GM12878 (cell line): ENCODE results near the gene CHRNA3. TPM values are rescaled to one million over a fixed set of nuclear protein-coding genes. Genes with fewer than 3 reads are reported as not detected.

ENCODE experiments used
- ATAC-seq: fragments of 200-7000 bp; cut with Tn5 transposase; 3 replicates; pipeline ENCODE4 v1.9.1; 2020; ENCODE audit warnings: mild to moderate bottlenecking, moderate library complexity
- BruUV-seq: library from RNA; stranded (reverse); fragments of 400-500 nt; replicated peaks from 2 replicates; lab custom pipeline; 2021; lab: Mats Ljungman, UMichigan
- CTCF ChIA-PET: fragments of 300-600 bp; sonication (Branson Sonifier 250); formaldehyde crosslinking; extraction: SDS; loops from one replicate; lab custom pipeline; 2021; ENCODE audit warnings: inconsistent platforms; lab: Yijun Ruan, JAX
- POLR2A ChIA-PET: fragments of 350-600 bp; formaldehyde crosslinking; extraction: SDS; loops from one replicate; lab custom pipeline; 2021; ENCODE audit warnings: inconsistent platforms; lab: Charles Lee
- RAD21 ChIA-PET: fragments of 300-600 bp; sonication (Branson Sonifier 250); formaldehyde crosslinking; loops from one replicate; lab custom pipeline; 2023; ENCODE audit warnings: antibody characterized with exemption; ENCODE audit not compliant: unreplicated experiment; lab: Charles Lee
- SMC1A ChIA-PET: fragments of 300-600 bp; sonication (Branson Sonifier 250); formaldehyde crosslinking; loops from one replicate; lab custom pipeline; 2023; ENCODE audit not compliant: unreplicated experiment, uncharacterized antibody; lab: Charles Lee
- DNase-seq: peaks from one replicate; pipeline ENCODE4 v3.0.0-alpha.2; 2011; ENCODE audit warnings: low read depth, low spot score
- FAIRE-seq: peaks from 3 replicates; lab custom pipeline; 2011; peaks lifted over from hg19 to GRCh38; lab: Jason Lieb, UNC
- H2AFZ ChIP-seq: 2 replicates; pipeline ENCODE4 v1.6.0; 2011; ENCODE audit warnings: low read depth, low read length, control low read depth; ENCODE audit not compliant: control insufficient read depth
- H3K27ac ChIP-seq: 2 replicates; pipeline ENCODE4 v1.5.1; 2011; ENCODE audit warnings: control low read depth; ENCODE audit not compliant: control insufficient read depth, insufficient read depth
- H3K27me3 ChIP-seq, 2 experiments: replicated peaks in 1 of 2; 2 replicates each; pipeline versions ENCODE4 v1.6.0 to v1.6.1; 2011; ENCODE audit warnings: low read length in 1 of 2; ENCODE audit not compliant: control insufficient read depth in 2 of 2, insufficient read depth in 2 of 2
- H3K36me3 ChIP-seq, 2 experiments: 2 replicates each; pipeline ENCODE4 v1.5.1; 2011; ENCODE audit warnings: low read length in 1 of 2; ENCODE audit not compliant: control insufficient read depth in 2 of 2, insufficient read depth in 2 of 2
- H3K4me1 ChIP-seq: 2 replicates; pipeline ENCODE4 v1.6.1; 2011; ENCODE audit warnings: mild to moderate bottlenecking, low read length, moderate library complexity, mixed read lengths; ENCODE audit not compliant: control insufficient read depth, insufficient read depth
- H3K4me2 ChIP-seq: 2 replicates; pipeline ENCODE4 v1.6.0; 2011; ENCODE audit warnings: control low read depth; ENCODE audit not compliant: control insufficient read depth, insufficient read depth
- H3K4me3 ChIP-seq: fragments of 200-600 bp; sonication (generic); 2 replicates; pipeline ENCODE4 v1.5.1; 2016
- H3K79me2 ChIP-seq: 2 replicates; pipeline ENCODE4 v1.6.0; 2011; ENCODE audit warnings: low read length; ENCODE audit not compliant: control insufficient read depth, insufficient read depth
- H3K9ac ChIP-seq: 2 replicates; pipeline ENCODE4 v1.8.0; 2011; ENCODE audit warnings: low read length, control low read depth, mixed read lengths; ENCODE audit not compliant: control insufficient read depth, insufficient read depth
- H3K9me3 ChIP-seq: replicated peaks from 3 replicates; pipeline ENCODE4 v1.5.1; 2011; ENCODE audit warnings: mild to moderate bottlenecking, low read length; ENCODE audit not compliant: control insufficient read depth, insufficient read depth
- H4K20me1 ChIP-seq: 2 replicates; pipeline ENCODE4 v1.6.0; 2011; ENCODE audit not compliant: control insufficient read depth, insufficient read depth
- CBFB ChIP-seq: IDR thresholded peaks from 2 replicates; pipeline ENCODE4 v1.6.1; 2016; ENCODE audit warnings: antibody characterized with exemption, low read depth
- FOS ChIP-seq: IDR thresholded peaks from 3 replicates; pipeline ENCODE4 v1.6.1; 2011; ENCODE audit warnings: borderline replicate concordance; ENCODE audit not compliant: insufficient read length; ENCODE audit errors: extremely low read depth
- JUND ChIP-seq: IDR thresholded peaks from 2 replicates; pipeline ENCODE4 v1.6.1; 2012; ENCODE audit warnings: low read depth, mild to moderate bottlenecking, low read length, improper control_type of control experiment, moderate library complexity
- LARP7 ChIP-seq: fragments of 450-650 bp; IDR thresholded peaks from 2 replicates; pipeline ENCODE4 v1.6.1; 2017; ENCODE audit warnings: mild to moderate bottlenecking
- NFYA ChIP-seq: IDR thresholded peaks from 2 replicates; pipeline ENCODE4 v1.6.1; 2011; ENCODE audit warnings: low read depth, mild to moderate bottlenecking, low read length, improper control_type of control experiment, borderline replicate concordance
- PAX8 ChIP-seq: fragments of 450-650 bp; IDR thresholded peaks from 2 replicates; pipeline ENCODE4 v1.6.1; 2017; ENCODE audit warnings: mild to moderate bottlenecking, moderate library complexity
- RELB ChIP-seq: fragments of 450-650 bp; IDR thresholded peaks from 2 replicates; pipeline ENCODE4 v1.6.1; 2017; ENCODE audit warnings: low read depth, mild to moderate bottlenecking, moderate library complexity
- SREBF1 ChIP-seq: IDR thresholded peaks from 2 replicates; pipeline ENCODE4 v1.6.1; 2012; ENCODE audit warnings: mild to moderate bottlenecking, low read length
- STAT3 ChIP-seq: IDR thresholded peaks from 2 replicates; pipeline ENCODE4 v1.6.1; 2011; ENCODE audit warnings: low read depth, low read length, improper control_type of control experiment
- ZBTB4 ChIP-seq: fragments of 450-650 bp; formaldehyde crosslinking; IDR thresholded peaks from 2 replicates; pipeline ENCODE4 v1.4.0; 2022; ENCODE audit warnings: mild to moderate bottlenecking, moderate library complexity
- ZNF622 ChIP-seq: fragments of 450-650 bp; IDR thresholded peaks from 2 replicates; pipeline ENCODE4 v1.6.1; 2017; ENCODE audit warnings: mild to moderate bottlenecking, inconsistent platforms
- ZSCAN29 ChIP-seq: fragments of 450-650 bp; IDR thresholded peaks from 2 replicates; pipeline ENCODE4 v1.6.1; 2017; ENCODE audit warnings: mild to moderate bottlenecking, moderate library complexity
- WGBS: methylation state at CpG from one replicate; pipeline ENCODE4 v1.1.6; 2016; ENCODE audit warnings: low lambda C conversion rate; ENCODE audit not compliant: insufficient replicate concordance, insufficient coverage; ENCODE audit errors: missing lambda C conversion rate; 5-methylcytosine and 5-hydroxymethylcytosine counted together
- in situ Hi-C: fragments of 300-500 bp; cut with MboI; formaldehyde crosslinking; loops from 9 replicates; pipeline ENCODE4 v1.14.3; 2018; ENCODE audit warnings: mixed read lengths
- intact Hi-C: fragments of 100-400 bp; cut with micrococcal nuclease; formaldehyde crosslinking; loops from one replicate; pipeline ENCODE4 v1.14.2; 2022; ENCODE audit not compliant: unreplicated experiment
- polyA plus RNA-seq, 11 experiments: library from polyadenylated mRNA; depleted of rRNA in 4 of 11; unstranded in 6 of 11; stranded (reverse) in 5 of 11; fragments of >200 nt; fragmentation: Nextera tagmentation in 4 of 11; fragmentation: Illumina TruSeq in 1 of 11; extraction: Ambion mirVana in 4 of 11; extraction: Trizol in 1 of 11; gene quantifications; 1 replicate in 1 of 11; 2 replicates in 10 of 11; pipeline versions ENCODE4 v1.2.1 to v1.2.3, GENCODE V29; 2011 to 2016; ENCODE audit warnings: inconsistent platforms in 2 of 11, missing spikeins in 2 of 11, low read depth in 1 of 11
- total RNA-seq, 4 experiments: library from RNA; depleted of rRNA in 3 of 4; stranded (reverse); fragments of >200 nt in 3 of 4; fragmentation: Illumina TruSeq in 1 of 4; extraction: Trizol in 1 of 4; gene quantifications; 2 replicates each; pipeline versions ENCODE4 v1.2.1 to v1.2.3, GENCODE V29; 2013 to 2021

CHRNA3 gene
- total and polyA plus RNA-seq, 10 of the 15 experiments (the other 5 are each of a cell fraction or from before 2014, with no cell fraction given): 0.06 to 0.19 (median 0.09) TPM; not detected in 7

GRCh38 chr15:78552597-78552996, 68.2 kb downstream of the CHRNA3 start:
- H3K9ac ChIP-seq: no peak overlapping the region
- H2AFZ ChIP-seq: peak overlapping the region; percentile 37; the same call in 1 of the 2 replicates
- no TSS peak for BruUV-seq
- no peaks in the 10 kb centered on the region for H3K79me2 ChIP-seq
- ChIA-PET POLR2A (interaction anchor here (0.9 to 1.7 kb wide), 2 partner anchors 12 to 14 kb away, joined by 3 to 4 read pairs; partner anchors contain the start of gene PSMA4), RAD21 (interaction anchor here (0.5 to 1.4 kb wide), 3 partner anchors 11 to 16 kb away, joined by 3 to 5 read pairs (median 3); no protein-coding TSS in a partner anchor), SMC1A (interaction anchor here (1.0 to 2.1 kb wide), 5 partner anchors 10 to 16 kb away, joined by 3 to 11 read pairs (median 4); partner anchors contain the start of genes CHRNA5 and PSMA4), CTCF (interaction anchor here (1.0 to 1.2 kb wide), 3 partner anchors 11 to 186 kb away, joined by 3 read pairs; partner anchors contain the start of gene PSMA4)
- no peaks in the 10 kb centered on the region for H3K9me3 ChIP-seq
- no peak overlapping the region for H3K4me2 ChIP-seq
- no peak for DNase-seq
- no peak overlapping the region; the same call in 1 of the 2 replicates for H3K27ac ChIP-seq
- H3K4me3 ChIP-seq: no peak overlapping the region
- peaks cover 3 to 17% of the 10 kb centered on the region in 2 experiments for H3K36me3 ChIP-seq
- TF ChIP-seq ZSCAN29 (no peak), LARP7 (no peak), FOS (no peak), RELB (no peak), STAT3 (no peak), ZNF622 (no peak), JUND (no peak), SREBF1 (no peak), CBFB (no peak), ZBTB4 (no peak), NFYA (no peak), PAX8 (no peak)
- H3K4me1 ChIP-seq: peaks cover 6% of the 10 kb centered on the region
- no peak; the same call in 2 of the 3 replicates for ATAC-seq
- no peaks in the 10 kb centered on the region for H3K27me3 ChIP-seq
- WGBS: 82% methylated on average over 5 of the region's 5 CpGs
- intact Hi-C loops (no loop called here), in situ Hi-C loops (no loop called here)
- FAIRE-seq: no peak
- no peaks in the 10 kb centered on the region for H4K20me1 ChIP-seq
